HG02943 (cell line): ENCODE data around the gene PCDHA1.

ENCODE experiments used
- ATAC-seq: cut with Tn5 transposase; IDR thresholded peaks from one replicate; pipeline ENCODE4 v1.9.1; 2021; ENCODE audit warnings: mild to moderate bottlenecking, low read depth, moderate library complexity; ENCODE audit not compliant: unreplicated experiment

Gene PCDHA1

GRCh38 chr5:141032626-141033025 is 246.7 kb downstream of the PCDHA1 start:
- ATAC-seq: no peak

GRCh38 chr5:141039061-141039460 is 253.1 kb downstream of the PCDHA1 start:
- no peak for ATAC-seq

GRCh38 chr5:141039517-141039916 is 253.6 kb downstream of the PCDHA1 start:
- ATAC-seq: no peak

- ATAC-seq: no peak
Measured at GRCh38 chr5:141040093-141040770, 254.3 kb downstream of the PCDHA1 start.

DNA sequence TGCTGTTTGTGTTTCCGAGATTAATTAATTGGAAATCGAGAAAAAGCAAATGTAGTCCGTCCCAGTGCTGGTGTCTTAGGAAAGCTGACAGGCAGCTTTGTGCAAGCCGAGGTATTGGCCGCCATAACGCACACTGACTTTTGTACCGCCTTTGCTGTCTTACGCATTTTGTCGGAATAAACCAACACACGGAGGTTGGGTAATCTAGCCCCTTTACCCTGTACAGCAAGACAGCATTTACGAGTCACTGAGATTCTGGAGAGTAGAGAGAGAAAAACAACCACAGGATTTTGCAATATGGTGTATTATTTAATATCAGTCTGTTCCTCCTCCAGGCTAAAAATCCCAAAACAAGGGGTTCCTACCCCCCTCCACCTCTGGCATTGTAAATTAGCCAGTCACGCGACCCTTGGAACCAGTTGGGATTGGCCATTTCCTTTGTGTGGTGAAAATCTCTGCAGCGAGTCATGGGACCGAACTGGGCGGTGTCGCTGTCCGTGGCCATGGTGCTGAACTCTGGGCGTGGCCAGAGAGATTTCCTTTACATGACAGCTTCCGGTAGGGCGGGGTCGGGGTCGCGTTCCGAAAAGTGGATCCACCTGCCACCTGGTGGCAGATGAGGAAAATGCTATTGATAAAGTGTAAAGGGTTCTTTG is 255.0 kb downstream of the PCDHA1 start:
- ATAC-seq: no peak

DNA sequence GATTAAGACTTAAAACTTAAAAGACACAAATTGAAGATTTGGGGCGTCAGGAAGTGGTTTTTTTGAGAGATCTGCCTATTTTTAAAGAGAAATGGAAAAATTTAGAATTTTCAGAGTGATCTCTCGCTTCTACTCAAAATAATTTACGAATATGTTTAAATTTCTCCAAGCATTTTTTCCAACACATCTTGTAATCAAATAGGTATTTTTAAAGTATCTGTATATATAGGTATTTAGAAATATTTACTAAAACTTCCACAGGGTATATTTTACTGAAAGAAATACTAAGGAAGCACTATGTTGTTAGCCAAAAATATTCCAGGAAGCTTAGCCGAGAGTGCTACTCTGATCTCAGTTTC is 255.5 kb downstream of the PCDHA1 start:
- no peak for ATAC-seq

DNA sequence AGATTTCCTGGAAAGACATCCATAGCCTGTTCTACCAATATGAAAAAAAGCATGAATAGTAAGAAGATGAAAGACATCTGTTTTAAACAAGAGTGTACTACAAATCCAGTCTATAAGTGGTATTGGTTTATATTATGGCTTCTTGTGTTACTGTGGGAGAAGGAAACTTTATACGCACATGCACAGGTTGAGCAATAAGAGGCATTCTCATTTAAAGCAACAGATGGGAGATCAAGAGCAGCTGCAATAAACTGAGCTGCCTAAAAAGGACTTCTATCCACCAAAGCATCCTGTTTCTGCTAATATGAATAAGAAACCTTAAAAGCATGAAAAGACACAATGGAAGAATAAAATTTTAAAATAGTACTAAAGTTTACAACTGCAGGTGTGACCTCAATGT is 256.6 kb downstream of the PCDHA1 start:
- no peak for ATAC-seq

GRCh38 chr5:141050622-141051520 is 264.9 kb downstream of the PCDHA1 start, which contains the start of gene PCDHB1:
Gene PCDHB1, plus strand, starts transcription at chr5:141051374. Its CDS starts 97 bp downstream, at chr5:141051471.
- no peak for ATAC-seq

- ATAC-seq: no peak
Measured at GRCh38 chr5:141051521-141051866, 265.6 kb downstream of the PCDHA1 start.
